HepG2 (cell line): ENCODE results near the gene BICDL1.

Source experiments
- CREB1 ChIP-seq, 2 experiments: fragments of 450-650 bp in 1 of 2; IDR thresholded peaks; 2 replicates each; pipeline ENCODE4 v1.6.1; 2016 to 2017; ENCODE audit warnings: control low read depth in 1 of 2, mild to moderate bottlenecking in 1 of 2, missing compliant biosample characterization in 1 of 2, missing genetic modification characterization in 1 of 2
- EP300 ChIP-seq, 3 experiments: sonication (generic) in 1 of 3; formaldehyde crosslinking in 1 of 3; IDR thresholded peaks; 2 replicates each; pipeline versions ENCODE4 v1.5.1 to v1.6.1; 2011 to 2020; ENCODE audit warnings: low read depth in 2 of 3, low read length in 2 of 3, borderline replicate concordance in 1 of 3, improper control_type of control experiment in 1 of 3, mild to moderate bottlenecking in 1 of 3, missing genetic modification reagents in 1 of 3, moderate library complexity in 1 of 3
- ESRRA ChIP-seq: sonication (generic); formaldehyde crosslinking; IDR thresholded peaks from 2 replicates; pipeline ENCODE4 v1.5.1; 2020; ENCODE audit warnings: mild to moderate bottlenecking, low read depth, missing genetic modification reagents
- PHF20 ChIP-seq: sonication (generic); formaldehyde crosslinking; IDR thresholded peaks from 2 replicates; pipeline ENCODE4 v1.5.0; 2020; ENCODE audit warnings: mild to moderate bottlenecking, missing genetic modification reagents
- POLR2A ChIP-seq, 2 experiments: IDR thresholded peaks; 2 replicates each; pipeline ENCODE4 v1.6.1; 2011; ENCODE audit warnings: low read depth in 2 of 2, low read length in 2 of 2, mild to moderate bottlenecking in 1 of 2, moderate library complexity in 1 of 2; ENCODE audit not compliant: insufficient read depth in 1 of 2
- POLR2AphosphoS5 ChIP-seq: IDR thresholded peaks from 2 replicates; pipeline ENCODE4 v1.6.1; 2012; ENCODE audit warnings: low read depth, low read length
- RCOR2 ChIP-seq: IDR thresholded peaks from 2 replicates; pipeline ENCODE4 v1.6.1; 2016; ENCODE audit warnings: missing biosample characterization, missing genetic modification reagents
- RFX5 ChIP-seq: IDR thresholded peaks from 2 replicates; pipeline ENCODE4 v1.6.1; 2011; ENCODE audit warnings: low read depth, low read length, improper control_type of control experiment
- SIN3A ChIP-seq: IDR thresholded peaks from 2 replicates; pipeline ENCODE4 v1.6.1; 2011; ENCODE audit warnings: low read depth, mild to moderate bottlenecking, control low read depth, low read length, borderline replicate concordance
- SMAD3 ChIP-seq: sonication (generic); formaldehyde crosslinking; IDR thresholded peaks from 2 replicates; pipeline ENCODE4 v1.4.0; 2020; ENCODE audit warnings: missing genetic modification reagents
- SOX5 ChIP-seq: IDR thresholded peaks from 2 replicates; pipeline ENCODE4 v1.6.1; 2016; ENCODE audit warnings: borderline replicate concordance
- ZNF775 ChIP-seq: sonication (generic); formaldehyde crosslinking; IDR thresholded peaks from 2 replicates; pipeline ENCODE4 v1.4.0; 2020; ENCODE audit warnings: missing genetic modification reagents, mild to moderate bottlenecking, moderate library complexity, borderline replicate concordance
- ZNF776 ChIP-seq: sonication (generic); formaldehyde crosslinking; IDR thresholded peaks from 2 replicates; pipeline ENCODE4 v1.4.0; 2020; ENCODE audit warnings: mild to moderate bottlenecking, missing genetic modification reagents
- TF ChIP-seq, protein P1 (sequence below): sonication (generic); formaldehyde crosslinking; IDR thresholded peaks from 2 replicates; pipeline ENCODE4 v1.5.1; 2020; ENCODE audit warnings: mild to moderate bottlenecking, missing genetic modification reagents

DNA sequence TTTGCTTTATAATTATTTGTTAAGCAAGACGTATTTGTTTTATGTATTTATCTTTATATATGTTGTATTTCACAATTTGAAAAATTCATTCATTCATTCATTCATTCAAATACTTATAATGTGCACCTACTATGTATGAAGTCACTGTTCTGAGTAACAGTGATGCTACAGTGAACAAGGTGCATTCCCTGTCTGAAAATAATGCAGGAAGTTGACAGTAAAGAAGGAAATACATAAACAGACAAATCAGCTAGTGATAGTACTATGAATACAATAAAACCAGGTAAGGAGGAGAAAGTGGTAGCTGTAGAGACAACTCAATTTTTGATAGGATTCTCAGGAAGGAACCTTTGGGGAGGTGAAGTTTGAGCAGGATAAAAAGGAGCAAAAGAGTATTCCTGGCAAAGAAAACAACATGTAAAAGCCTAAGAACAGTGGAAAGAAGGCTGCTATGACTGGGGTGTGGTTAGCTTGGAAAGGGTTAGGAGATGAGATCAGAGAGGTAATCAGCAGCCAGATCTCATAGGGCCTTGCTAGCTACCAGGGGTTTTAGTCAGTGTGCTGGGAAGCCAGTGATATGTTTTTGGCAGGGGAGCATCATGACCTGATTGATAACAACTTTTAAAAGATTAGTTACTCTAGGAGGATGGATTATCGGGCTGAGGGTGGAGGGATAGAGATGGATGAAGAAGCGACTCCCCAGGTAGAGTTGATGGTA lies 17.4 kb downstream of the BICDL1 start:
- no peak for TF ChIP-seq ZNF775 (CRISPR knock-in tag)
- no peak for TF ChIP-seq SMAD3 (CRISPR knock-in tag)
- no peak for TF ChIP-seq PHF20 (CRISPR knock-in tag)
- TF ChIP-seq POLR2A (IDR thresholded peaks at IDR 0.05; ENCODE audit: insufficient read depth in 1 of 2, low read depth in 2 of 2, low read length in 2 of 2): no peak
- no peak for TF ChIP-seq CREB1 (IDR thresholded peaks at IDR 0.05)
- no peak for TF ChIP-seq CREB1 (CRISPR knock-in tag; IDR thresholded peaks at IDR 0.05)
- TF ChIP-seq POLR2AphosphoS5: no peak
- no peak for TF ChIP-seq SOX5
- no peak for TF ChIP-seq ESRRA (CRISPR knock-in tag)
- no peak for TF ChIP-seq ZNF776
- no peak for TF ChIP-seq RFX5
- TF ChIP-seq RCOR2 (CRISPR knock-in tag): no peak
- TF ChIP-seq EP300 (IDR thresholded peaks at IDR 0.05; ENCODE audit: low read depth in 2 of 2, low read length in 2 of 2): no peak
- TF ChIP-seq EP300 (CRISPR knock-in tag; IDR thresholded peaks at IDR 0.05; ENCODE audit: borderline replicate concordance): no peak
- TF ChIP-seq, protein P1, sequence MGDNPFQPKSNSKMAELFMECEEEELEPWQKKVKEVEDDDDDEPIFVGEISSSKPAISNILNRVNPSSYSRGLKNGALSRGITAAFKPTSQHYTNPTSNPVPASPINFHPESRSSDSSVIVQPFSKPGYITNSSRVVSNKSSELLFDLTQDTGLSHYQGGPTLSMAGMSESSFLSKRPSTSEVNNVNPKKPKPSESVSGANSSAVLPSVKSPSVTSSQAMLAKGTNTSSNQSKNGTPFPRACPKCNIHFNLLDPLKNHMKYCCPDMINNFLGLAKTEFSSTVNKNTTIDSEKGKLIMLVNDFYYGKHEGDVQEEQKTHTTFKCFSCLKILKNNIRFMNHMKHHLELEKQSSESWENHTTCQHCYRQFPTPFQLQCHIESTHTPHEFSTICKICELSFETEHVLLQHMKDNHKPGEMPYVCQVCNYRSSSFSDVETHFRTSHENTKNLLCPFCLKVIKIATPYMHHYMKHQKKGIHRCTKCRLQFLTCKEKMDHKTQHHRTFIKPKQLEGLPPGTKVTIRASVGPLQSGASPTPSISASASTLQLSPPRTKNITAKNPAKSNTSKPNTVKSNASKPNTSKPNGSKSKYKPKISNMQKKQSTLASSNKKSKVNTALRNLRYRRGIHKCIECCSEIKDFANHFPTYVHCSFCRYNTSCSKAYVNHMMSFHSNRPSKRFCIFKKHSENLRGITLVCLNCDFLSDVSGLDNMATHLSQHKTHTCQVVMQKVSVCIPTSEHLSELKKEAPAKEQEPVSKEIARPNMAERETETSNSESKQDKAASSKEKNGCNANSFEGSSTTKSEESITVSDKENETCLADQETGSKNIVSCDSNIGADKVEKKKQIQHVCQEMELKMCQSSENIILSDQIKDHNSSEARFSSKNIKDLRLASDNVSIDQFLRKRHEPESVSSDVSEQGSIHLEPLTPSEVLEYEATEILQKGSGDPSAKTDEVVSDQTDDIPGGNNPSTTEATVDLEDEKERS (CRISPR knock-in tag): no peak
- no peak for TF ChIP-seq SIN3A
